HPDE6-E6E7 (cell line): ENCODE measurements around the gene HS6ST2.

Source experiments
- DNase-seq: peaks from one replicate; pipeline ENCODE4 v3.0.0; 2011; ENCODE audit warnings: missing footprints; ENCODE audit errors: extremely low spot score

The HS6ST2 gene

GRCh38 chrX:132673331-132673730 is 285.1 kb downstream of the HS6ST2 start:
- DNase-seq, result no peak

- no peak for DNase-seq
Observed at GRCh38 chrX:132671229-132671641, 287.2 kb downstream of the HS6ST2 start.

- no peak for DNase-seq
Observed at GRCh38 chrX:132669142-132669541, 289.3 kb downstream of the HS6ST2 start.

GRCh38 chrX:132668178-132668577 is 290.3 kb downstream of the HS6ST2 start:
- DNase-seq, result no peak

GRCh38 chrX:132665676-132666075 is 292.8 kb downstream of the HS6ST2 start:
- DNase-seq, result no peak

- DNase-seq, result no peak
Observed at GRCh38 chrX:132664273-132664672, 294.2 kb downstream of the HS6ST2 start.

GRCh38 chrX:132662844-132663243 is 295.6 kb downstream of the HS6ST2 start:
- no peak for DNase-seq

GRCh38 chrX:132657876-132658275 is 300.6 kb downstream of the HS6ST2 start:
- DNase-seq, result no peak

- no peak for DNase-seq
Observed at GRCh38 chrX:132652871-132653270, 305.6 kb downstream of the HS6ST2 start.

- no peak for DNase-seq
Observed at GRCh38 chrX:132651421-132652086, 306.9 kb downstream of the HS6ST2 start.

- no peak for DNase-seq
Observed at GRCh38 chrX:132648895-132649294, 309.5 kb downstream of the HS6ST2 start.

- no peak for DNase-seq
Observed at GRCh38 chrX:132639446-132639845, 319.0 kb downstream of the HS6ST2 start.

GRCh38 chrX:132638313-132638712 is 320.1 kb downstream of the HS6ST2 start:
- DNase-seq, result no peak

GRCh38 chrX:132636080-132636479 is 322.3 kb downstream of the HS6ST2 start:
- no peak for DNase-seq

GRCh38 chrX:132634521-132634920 is 323.9 kb downstream of the HS6ST2 start:
- DNase-seq, result no peak

- peak; percentile 17 for DNase-seq
Observed at GRCh38 chrX:132631579-132632232, 326.7 kb downstream of the HS6ST2 start.

- no peak for DNase-seq
Observed at GRCh38 chrX:132624466-132624865, 334.0 kb downstream of the HS6ST2 start.

- DNase-seq, result no peak
Observed at GRCh38 chrX:132623942-132624341, 334.5 kb downstream of the HS6ST2 start.

- no peak for DNase-seq
Observed at GRCh38 chrX:132623300-132623699, 335.1 kb downstream of the HS6ST2 start.

- peak; percentile 14 for DNase-seq
Observed at GRCh38 chrX:132622130-132622529, 336.3 kb downstream of the HS6ST2 start.

- DNase-seq, result no peak
Observed at GRCh38 chrX:132618810-132619209, 339.6 kb downstream of the HS6ST2 start.

GRCh38 chrX:132615391-132616131 is 342.9 kb downstream of the HS6ST2 start:
- DNase-seq, result peak; percentile 7

GRCh38 chrX:132614297-132614696 is 344.1 kb downstream of the HS6ST2 start:
- DNase-seq, result no peak
